ENCODE data around the gene NPLOC4.
A peak's percentile ranks its signal among the peaks of the same experiment; 100 is the strongest.

DNA sequence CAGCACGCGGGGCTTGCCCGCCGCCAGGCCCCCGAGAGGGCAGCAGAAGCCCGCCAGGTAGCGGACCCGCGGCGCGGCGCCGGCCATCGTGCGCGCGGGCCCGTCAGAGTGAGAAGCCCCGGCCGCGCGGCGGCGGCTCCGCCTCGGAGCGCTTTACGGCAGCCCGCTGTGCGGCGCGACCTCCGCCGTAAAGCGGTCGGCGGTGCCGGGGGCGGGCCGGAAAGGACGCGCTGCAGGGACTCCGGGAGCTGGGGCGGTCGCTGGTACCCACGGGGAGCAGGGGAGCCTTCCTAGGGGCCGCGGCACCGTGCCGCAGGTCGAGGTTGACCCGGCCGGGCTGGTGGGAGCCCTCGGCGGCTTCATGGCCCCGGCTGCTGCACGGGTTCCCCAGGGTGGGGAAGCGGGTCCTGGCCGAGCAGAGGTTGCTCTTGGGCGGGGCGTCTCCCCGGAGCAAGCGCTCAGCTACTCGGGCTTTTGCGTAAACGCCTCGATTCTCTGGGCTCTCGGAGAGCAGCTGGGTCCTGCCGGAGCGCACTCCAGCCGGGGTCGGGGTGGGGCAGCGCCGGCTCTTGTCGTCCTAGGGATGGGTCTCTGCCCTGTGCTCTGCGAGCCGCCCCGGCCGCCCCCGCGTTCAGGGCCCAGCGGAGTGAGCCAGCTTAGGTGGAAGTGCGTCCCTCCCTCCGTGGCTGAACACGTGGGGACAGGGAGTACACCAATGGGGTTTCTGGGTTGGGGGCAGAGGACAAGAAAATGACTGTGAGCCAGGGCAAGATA is 84.5 kb downstream of the NPLOC4 start, which contains the start of gene FAAP100:
- TF ChIP-seq POLR2A (IDR thresholded peaks at IDR 0.05; ENCODE audit: low read depth, low read length) = peak; percentile 89
- TF ChIP-seq POLR2AphosphoS5 (IDR thresholded peaks at IDR 0.05; ENCODE audit: low read depth, low read length) = peak; percentile 74; the same call in 1 of the 2 replicates
